Amygdala (tissue), 56 donors: ENCODE data around the gene LURAP1L.
"Not testable (repeated sequence)": the region's sequence is repeated elsewhere in the genome, so short reads cannot be mapped to it uniquely, and the experiment has no call there.

ENCODE experiments used
- DNase-seq, 56 donors: peaks; one replicate each; lab custom pipeline; 2025; lab: John Stamatoyannopoulos, UW

Gene LURAP1L

DNA sequence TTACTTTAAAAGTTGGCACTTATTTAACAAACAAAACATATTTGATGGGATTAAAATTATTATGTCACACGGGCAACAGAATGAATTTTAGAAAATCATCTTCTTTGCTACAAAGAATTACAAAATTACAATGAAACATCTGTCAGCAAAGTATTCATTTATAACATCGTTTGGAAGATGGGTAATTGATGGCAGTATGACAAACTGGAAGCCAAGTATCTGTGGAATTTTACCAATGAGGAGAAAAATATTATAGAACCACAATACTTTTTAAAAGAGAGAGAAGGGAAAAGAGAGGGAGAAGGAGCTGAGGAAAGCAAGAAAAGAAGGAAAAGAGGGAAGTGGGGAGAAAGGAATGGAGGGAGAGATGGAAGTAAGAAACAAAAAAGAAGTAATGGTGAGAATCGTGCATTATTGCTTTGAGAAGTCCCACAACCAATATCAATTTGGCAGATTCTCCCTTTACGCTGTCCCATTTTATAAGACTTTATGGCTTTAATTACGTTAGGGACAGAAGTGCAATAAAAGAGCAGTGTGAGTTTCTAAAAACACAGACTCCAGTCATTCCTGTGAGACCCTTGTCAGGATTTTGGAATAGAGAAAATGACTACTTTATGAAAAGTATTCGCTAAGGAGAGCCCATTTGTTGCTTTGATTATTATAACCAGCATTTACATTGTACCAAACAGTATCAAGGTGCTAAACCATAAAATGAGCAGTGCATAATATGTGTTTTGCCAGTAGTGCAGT is 76.7 kb downstream of the LURAP1L start:
- DNase-seq: no peak

- no peak for DNase-seq
Measured at GRCh38 chr9:12853051-12853450, 78.2 kb downstream of the LURAP1L start.

DNA sequence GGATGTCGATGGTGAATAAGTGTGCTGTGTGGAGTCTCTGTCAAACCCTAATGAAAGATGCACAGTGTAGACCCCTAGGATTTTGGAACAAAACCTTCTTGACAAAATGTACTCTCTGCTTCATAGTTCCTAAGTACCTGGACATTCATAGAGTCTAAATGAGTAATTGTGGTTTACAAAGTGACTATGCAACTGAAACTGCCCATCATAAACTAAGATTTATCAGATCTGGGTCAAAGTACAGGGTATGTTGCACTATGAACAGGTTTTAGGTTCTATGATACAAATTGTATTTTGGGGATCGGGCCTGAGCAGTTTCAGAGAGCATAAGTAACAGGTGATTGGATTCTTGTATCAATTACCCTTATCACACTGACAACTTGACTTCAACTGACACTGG is 79.4 kb downstream of the LURAP1L start:
- no peak for DNase-seq

- no peak for DNase-seq
Measured at GRCh38 chr9:12855066-12855465, 80.2 kb downstream of the LURAP1L start.

DNA sequence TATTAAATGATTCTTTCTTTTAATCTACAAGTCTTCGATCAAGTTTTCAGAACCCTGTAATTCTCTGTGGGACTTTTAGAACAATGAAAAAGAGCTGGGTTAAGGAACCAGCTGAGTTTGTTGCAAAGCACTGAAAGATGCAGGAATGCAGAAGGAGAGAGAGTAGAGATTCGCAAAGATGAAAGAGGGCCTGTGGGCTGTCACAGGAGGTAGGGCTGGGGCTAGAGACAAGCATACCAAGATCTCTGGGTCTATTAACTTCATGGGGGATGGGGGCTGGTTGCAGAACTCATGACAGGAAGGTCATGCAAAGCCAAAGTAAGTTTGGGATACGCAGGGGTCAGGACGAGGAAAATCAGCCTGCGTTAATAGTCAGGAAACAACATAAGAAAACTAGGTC is 81.8 kb downstream of the LURAP1L start:
- no peak for DNase-seq

DNA sequence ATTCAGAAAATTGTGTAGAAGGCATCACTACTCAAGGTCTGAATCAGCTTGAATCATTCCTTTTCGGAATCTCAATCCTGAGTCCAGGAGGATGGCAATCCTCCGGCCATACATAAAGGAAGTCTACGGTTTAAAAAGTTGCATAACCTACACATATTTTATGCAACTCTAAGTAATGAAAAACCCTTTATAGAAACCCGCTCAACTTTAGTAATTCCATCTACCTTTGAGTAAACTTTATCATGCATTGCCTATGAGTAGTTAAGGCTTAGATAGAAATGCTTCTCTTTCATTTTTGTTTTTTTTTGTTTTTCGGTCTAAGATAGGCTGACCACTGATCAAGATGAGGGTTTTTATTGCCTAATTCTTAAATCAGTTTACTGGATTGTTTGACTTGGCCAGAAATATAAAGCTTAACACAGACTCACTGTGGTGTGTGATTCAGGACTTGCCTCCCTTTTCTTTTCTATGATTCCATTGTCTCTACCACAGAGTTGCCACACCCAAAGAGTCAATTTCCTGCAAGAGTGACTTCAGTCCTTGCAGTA is 85.0 kb downstream of the LURAP1L start:
- DNase-seq: no peak

GRCh38 chr9:12860998-12861397 is 86.2 kb downstream of the LURAP1L start:
- DNase-seq: no peak

- DNase-seq: no peak
Measured at GRCh38 chr9:12862611-12863410, 88.0 kb downstream of the LURAP1L start.

- DNase-seq: no peak
Measured at GRCh38 chr9:12863618-12864017, 88.8 kb downstream of the LURAP1L start.

- DNase-seq: not testable (repeated sequence)
Measured at GRCh38 chr9:12865380-12865779, 90.6 kb downstream of the LURAP1L start.
